Measurements from ENCODE around the gene GSG1.
"Not testable (repeated sequence)": the region's sequence is repeated elsewhere in the genome, so short reads cannot be mapped to it uniquely, and the experiment has no call there.

Gene GSG1

DNA sequence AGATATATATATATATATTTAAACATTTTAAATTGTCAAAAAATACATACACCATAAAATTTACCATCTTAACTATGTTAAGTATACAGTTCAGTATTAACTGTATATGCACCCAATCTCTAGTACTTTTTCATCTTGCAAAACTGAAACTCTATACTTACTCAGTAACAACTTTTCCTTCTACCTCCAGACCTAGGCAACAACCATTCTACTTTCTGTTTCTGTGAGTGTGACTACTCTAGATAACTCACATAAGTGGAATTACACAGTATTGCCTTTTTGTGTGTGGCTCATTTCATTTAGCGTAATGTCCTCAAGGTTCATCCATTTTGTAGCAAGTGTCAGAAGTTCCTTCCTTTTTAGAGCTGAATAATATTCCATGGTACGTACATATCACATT is 51.0 kb downstream of the GSG1 start:
- no peak for DNase-seq

DNA sequence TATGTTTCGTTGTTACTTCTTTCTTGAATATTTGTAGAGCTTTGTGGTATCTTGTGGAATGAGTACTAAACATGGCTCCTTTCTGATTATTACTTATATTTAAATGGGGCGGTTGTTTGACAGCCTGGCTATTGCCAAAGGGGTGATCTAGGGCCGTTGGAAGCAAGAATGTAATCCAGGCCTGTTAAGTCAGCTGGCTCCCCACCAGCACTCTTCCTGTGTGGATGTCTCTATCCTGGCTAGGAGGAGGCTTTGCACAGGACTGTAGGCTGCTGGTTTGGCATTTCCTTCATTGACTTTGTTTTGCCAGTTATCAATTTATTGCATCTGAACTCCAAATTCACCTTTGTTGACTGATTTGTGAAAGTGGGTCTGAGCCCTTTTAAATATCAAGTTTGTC is 53.7 kb downstream of the GSG1 start:
- DNase-seq, result no peak

DNA sequence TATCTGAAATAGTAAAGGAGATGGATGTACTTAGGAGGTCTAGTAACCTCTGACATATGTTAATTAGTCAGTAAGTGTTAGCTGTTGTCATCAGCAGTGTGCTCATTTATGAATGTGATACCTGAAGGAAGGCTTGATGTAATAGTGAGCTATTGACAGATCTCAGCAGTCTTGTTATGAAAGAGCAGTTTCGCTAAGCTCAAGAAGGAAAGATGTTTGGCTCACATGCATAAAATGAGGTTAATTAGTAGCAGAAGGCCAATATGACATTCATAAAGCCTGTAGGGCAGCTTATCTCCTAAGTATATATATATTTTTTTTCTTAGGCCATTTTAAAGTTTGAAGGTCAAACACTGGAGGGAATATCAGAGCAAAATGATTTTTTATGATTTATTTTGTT is 56.5 kb downstream of the GSG1 start:
- no peak for DNase-seq

DNA sequence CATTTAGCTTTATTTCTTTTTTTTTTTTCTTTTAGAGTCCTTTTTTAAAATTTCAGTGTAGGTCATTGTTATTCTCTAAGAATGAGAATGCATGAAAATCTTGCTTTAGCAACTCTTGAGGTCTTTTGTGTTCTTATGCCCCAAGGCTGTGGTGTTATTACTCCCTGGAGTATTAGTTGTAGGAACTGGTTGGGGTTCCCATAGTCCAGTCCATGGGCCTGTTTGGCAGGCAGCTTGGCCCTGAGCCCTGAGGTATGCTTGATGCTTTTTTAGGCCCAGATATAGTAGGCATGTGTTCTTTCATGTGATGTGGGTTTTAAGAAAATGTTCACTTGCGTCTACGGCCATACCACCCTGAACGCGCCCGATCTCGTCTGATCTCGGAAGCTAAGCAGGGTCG is 57.7 kb downstream of the GSG1 start:
- DNase-seq, result no peak

DNA sequence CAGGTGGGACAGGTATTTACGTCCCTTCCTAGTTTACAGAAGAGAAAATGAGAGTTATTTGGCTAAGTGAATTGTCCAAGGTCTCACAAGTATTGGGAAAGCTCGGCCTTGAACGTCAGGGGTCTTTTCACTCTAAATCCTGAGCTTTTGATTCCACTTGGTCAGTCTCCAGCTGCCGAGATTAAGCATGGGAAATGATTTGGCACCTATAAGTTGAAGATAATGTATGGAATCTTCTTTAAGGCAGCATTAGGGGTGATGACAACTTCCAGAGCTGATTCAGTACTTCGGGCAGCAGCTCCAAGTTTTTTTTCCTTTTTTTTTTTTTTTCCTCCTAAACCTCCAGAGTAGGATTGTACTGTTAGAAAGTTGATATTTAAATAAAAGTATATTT is 58.6 kb downstream of the GSG1 start:
- no peak for DNase-seq

DNA sequence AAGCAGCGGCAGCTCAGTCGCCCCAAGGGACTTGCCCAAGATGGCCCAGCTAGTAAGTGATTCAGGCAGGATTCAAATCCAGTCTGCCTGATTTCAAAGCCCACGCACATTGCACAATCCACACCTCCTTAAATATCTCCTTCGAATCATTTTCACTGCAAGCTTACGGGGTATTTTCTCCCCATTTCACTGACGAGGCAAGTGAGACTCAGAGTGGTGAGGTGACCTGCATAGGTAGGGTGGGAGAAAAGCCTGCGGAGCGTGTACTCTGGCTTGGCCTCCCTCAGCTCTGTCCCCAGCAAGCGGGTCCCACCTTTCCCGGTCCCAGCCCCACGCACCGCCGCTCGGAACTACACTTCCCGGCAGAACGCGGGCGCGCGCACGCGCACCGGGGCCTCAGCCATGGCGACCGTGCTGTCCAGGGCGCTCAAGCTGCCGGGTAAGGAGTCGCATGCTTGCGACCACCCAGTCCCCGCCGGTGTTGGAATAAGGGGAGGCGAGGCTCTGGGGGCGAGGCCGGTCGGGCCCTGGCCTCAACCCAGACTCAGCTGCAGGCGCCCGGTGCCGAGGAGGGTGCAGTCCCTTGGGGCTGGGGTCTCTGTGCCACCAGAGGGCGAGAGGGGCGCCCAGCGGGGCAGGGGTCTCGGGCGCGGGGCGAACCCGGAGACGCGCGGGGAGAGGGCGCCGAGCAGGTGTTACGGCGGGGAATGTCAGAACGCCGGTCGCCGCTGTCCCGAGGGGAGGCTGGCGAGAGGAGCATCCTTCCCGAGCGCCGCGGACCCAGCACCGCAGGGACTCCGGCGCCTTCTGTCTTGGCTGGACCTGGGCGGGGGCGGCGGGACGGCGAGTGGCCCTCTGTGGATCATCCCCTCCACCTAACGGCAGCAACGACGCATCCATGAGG is 59.2 kb downstream of the GSG1 start, which contains the start of gene FAM234B:
Gene FAM234B (plus strand): TSS at position 380 of the 904 bp plus-strand sequence. CDS start 23 bp downstream, at position 403.
- DNase-seq, result peak; percentile 72

DNA sequence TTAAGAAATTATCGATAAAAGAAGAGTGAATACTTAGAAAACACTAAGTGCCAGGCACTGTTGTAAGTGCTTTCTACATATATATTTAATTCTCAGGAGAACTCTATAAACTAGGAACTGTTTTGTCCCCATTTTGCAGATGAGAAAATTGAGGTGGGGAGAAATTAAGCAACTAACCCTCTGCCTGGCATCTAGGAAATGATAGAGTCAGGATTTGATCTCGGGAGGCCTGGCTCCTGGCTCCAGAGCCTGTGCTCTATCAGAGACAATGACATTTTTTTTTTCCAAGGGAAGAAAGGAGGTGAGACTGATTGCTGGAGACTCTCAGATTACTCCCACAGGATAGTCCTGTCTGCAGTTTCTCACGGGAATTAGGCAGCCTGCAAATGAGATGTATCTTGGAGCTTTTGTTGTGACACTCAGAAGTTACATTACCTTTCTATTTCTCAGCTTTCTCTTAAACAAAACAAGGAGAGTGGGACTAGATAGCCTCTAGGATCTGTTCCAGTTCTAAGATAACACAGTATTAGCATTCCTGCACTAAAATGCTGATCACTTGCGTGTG is 60.7 kb downstream of the GSG1 start:
- DNase-seq, result no peak

DNA sequence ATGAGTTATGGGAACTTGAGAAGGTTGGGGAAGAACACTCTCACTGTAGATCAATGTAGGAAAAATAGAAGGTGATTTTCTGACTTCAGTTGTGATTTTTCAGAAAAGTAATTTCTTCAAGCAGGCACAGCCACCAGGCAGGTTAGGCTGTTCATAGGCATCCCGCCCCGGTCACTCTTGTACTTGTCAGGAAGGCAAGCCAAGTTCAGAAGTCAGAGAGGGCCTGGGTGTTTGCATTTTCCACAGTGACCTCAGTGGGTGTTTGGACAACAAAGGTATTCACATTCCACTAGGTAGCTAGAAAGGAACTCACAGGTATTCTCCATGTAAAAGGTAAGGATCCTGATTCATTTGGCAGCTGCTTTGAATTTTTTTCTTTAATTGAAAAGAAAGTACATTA is 62.2 kb downstream of the GSG1 start:
- no peak for DNase-seq

DNA sequence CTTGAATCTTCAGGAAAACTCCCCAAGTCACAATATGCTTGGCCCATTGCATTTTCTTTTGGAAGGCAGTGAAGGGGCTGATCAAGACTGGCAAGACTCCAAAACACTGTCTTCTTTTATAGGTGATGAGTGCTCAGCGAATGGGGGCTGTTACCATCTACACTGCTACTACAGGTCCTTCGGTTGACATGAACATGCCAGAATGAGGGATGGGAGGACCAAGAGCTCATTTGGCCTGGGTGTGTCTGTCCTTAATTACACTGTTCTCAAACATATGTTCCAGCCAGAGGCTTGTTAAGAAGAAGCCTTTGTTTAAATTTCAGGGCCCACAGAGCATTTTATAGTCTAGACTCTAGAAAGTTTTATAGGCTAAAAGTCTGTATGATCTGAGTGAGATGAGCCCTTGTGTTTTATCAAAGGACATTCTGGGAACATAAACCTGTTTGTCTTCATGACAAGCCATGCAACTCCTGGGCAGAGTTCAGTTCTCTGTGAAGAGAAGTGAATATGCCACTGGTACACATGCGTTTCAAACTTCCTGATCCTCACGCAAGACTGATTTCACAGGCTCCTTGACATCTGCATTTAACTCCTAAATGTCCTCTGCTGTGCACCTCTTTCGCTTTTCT is 64.0 kb downstream of the GSG1 start:
- DNase-seq, result no peak

DNA sequence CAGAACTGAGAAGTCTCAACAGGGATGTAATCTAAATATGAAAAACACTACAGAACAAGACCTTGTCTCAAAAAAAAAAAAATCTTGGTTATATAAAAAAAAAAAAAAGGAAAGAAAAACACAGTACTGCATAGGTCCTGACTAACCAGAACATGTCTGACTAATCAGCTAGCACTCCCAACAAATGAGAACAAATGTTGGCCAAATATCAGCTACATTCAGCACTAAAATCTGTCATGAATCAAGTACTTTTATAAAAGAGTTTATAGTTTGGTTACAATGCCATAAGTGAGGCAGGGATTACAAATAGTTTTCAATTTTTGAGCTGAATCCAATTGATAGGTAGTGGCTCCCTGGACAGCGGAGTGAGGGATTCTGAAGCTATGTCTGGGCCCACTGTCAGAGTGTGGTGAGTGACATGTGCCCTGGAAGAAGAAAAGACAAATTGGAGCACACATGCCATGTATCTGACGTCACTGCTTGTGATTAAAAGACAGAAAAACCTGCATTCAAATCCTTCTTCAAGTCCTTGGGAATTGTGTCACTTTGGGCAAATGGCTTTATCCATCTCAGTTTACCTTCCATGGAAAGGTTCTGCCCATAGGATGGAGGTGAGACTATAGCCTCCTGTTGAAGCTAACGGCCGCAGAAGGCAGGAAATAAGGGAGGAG is 64.8 kb downstream of the GSG1 start:
- no peak for DNase-seq

DNA sequence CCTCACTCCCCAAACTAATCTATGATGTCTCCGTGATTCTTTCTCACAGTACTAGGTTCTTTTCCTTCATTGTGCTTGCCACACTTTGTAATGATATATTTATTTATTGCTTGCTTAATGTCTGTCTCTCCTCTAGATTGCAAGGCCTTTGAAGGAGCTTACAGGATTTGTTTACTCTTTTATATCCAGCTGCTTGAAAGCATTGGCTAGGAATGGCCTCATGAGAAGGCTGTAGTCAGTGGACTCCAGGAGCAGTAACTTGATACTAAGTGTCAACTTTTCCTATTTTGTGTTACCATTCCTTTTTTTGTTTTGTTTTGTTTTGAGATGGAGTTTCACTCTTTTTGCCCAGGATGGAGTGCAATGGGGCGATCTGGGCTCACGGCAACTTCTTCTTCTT is 66.6 kb downstream of the GSG1 start:
- no peak for DNase-seq

DNA sequence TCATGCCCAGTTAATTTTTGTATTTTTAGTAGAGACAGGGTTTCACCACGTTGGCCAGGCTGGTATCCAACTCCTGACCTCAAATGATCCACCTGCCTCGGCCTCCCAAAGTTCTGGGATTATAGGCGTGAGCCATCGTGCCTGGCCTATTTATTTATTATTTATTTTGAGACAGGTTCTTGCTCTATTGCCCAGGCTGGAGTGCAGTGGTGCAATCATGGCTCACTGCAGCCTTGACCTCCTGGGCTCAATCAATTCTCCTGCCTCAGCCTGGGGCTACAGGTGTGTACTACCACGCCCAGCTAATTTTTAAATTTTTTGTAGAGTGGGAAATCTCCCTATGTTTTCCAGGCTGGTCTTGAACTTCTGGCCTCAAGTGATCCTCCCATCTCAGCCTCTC is 68.1 kb downstream of the GSG1 start:
- DNase-seq, result not testable (repeated sequence)
